Epithelial cell of proximal tubule (primary cell): ENCODE data around the gene TAF4B. TPM values are rescaled to one million over a fixed set of nuclear protein-coding genes. Genes with fewer than 3 reads are reported as not detected.

Experiments
- DNase-seq: peaks from one replicate; pipeline ENCODE4 v3.0.0-alpha.2; 2011; ENCODE audit warnings: low read depth
- H3K4me3 ChIP-seq: 2 replicates; pipeline ENCODE4 v1.5.1; 2011; ENCODE audit warnings: low read depth, mild to moderate bottlenecking, low read length
- CTCF ChIP-seq: conservative IDR thresholded peaks from 2 replicates; pipeline ENCODE4 v1.5.1; 2012; ENCODE audit warnings: low read depth, mild to moderate bottlenecking, low read length
- total RNA-seq: library from RNA; depleted of rRNA; stranded (reverse); fragments of >200 nt; gene quantifications from 2 replicates; pipeline ENCODE4 v1.2.3, GENCODE V29; 2015

TAF4B gene
- total RNA-seq, 1 donor from 2014 or later: 5.7 TPM

GRCh38 chr18:26383454-26384270 is 157.4 kb downstream of the TAF4B start:
- H3K4me3 ChIP-seq: no peak overlapping the region
- TF ChIP-seq CTCF: peak; percentile 79
- DNase-seq: peak; percentile 16

- peak; percentile 20 for DNase-seq
- no peak overlapping the region for H3K4me3 ChIP-seq
- TF ChIP-seq CTCF: peak; percentile 2
Observed at GRCh38 chr18:26386002-26386401, 159.8 kb downstream of the TAF4B start.

GRCh38 chr18:26386441-26386840 is 160.2 kb downstream of the TAF4B start:
- no peak overlapping the region for H3K4me3 ChIP-seq
- no peak for DNase-seq
- no peak for TF ChIP-seq CTCF

GRCh38 chr18:26394047-26394654 is 167.9 kb downstream of the TAF4B start:
- no peak for TF ChIP-seq CTCF
- DNase-seq: no peak
- no peak overlapping the region for H3K4me3 ChIP-seq

- no peak for DNase-seq
- H3K4me3 ChIP-seq: no peak overlapping the region
- no peak for TF ChIP-seq CTCF
Observed at GRCh38 chr18:26397019-26397418, 170.8 kb downstream of the TAF4B start.

- DNase-seq: no peak
- H3K4me3 ChIP-seq: no peak overlapping the region
- TF ChIP-seq CTCF: no peak
Observed at GRCh38 chr18:26403491-26403890, 177.2 kb downstream of the TAF4B start.
